Esophagus (tissue), 2 donors: ENCODE measurements around the gene MORF4L1. TPM values are rescaled to one million over a fixed set of nuclear protein-coding genes. Genes with fewer than 3 reads are reported as not detected.
"Not testable (repeated sequence)": the region's sequence is repeated elsewhere in the genome, so short reads cannot be mapped to it uniquely, and the experiment has no call there.

Source experiments
- H3K27ac ChIP-seq, 2 donors: one replicate each; pipeline ENCODE4 v1.5.1; 2013; ENCODE audit warnings: low read depth in 2 of 2, mild to moderate bottlenecking in 2 of 2, inconsistent platforms in 1 of 2, low read length in 1 of 2, moderate library complexity in 1 of 2
- H3K27me3 ChIP-seq, 2 donors: one replicate each; pipeline ENCODE4 v1.6.1; 2013; ENCODE audit warnings: low read length in 2 of 2, control low read depth in 1 of 2, mild to moderate bottlenecking in 1 of 2; ENCODE audit not compliant: insufficient read depth in 2 of 2, control insufficient read depth in 1 of 2
- H3K36me3 ChIP-seq, 2 donors: one replicate each; pipeline ENCODE4 v1.6.1; 2013; ENCODE audit warnings: low read length in 1 of 2; ENCODE audit not compliant: control insufficient read depth in 2 of 2, insufficient read depth in 2 of 2
- H3K4me1 ChIP-seq, 2 donors: one replicate each; pipeline ENCODE4 v1.6.1; 2013; ENCODE audit warnings: low read length in 1 of 2; ENCODE audit not compliant: control insufficient read depth in 2 of 2, insufficient read depth in 2 of 2
- H3K4me3 ChIP-seq, 2 donors: one replicate each; pipeline ENCODE4 v1.5.1; 2013; ENCODE audit warnings: low read length in 2 of 2, mild to moderate bottlenecking in 2 of 2, low read depth in 1 of 2, moderate library complexity in 1 of 2
- H3K9me3 ChIP-seq, 2 donors: one replicate each; pipeline ENCODE4 v1.6.1; 2013; ENCODE audit warnings: mild to moderate bottlenecking in 2 of 2, low read depth in 1 of 2, low read length in 1 of 2, moderate library complexity in 1 of 2; ENCODE audit not compliant: control insufficient read depth in 2 of 2, insufficient read depth in 1 of 2
- WGBS, 2 donors: extraction: QIAGEN DNeasy Blood & Tissue Kit; methylation state at CpG; one replicate each; pipeline ENCODE4 v1.1.7; 2013; 5-methylcytosine and 5-hydroxymethylcytosine counted together
- polyA plus RNA-seq, 2 donors: library from polyadenylated mRNA; stranded (reverse); fragments of 200-250 nt; gene quantifications; one replicate each; pipeline ENCODE4 v1.2.3, GENCODE V29; 2013
- donor health status: healthy with polysubstance abuse.
- donor health status: Bipolar disorder and iron deficiency.

The MORF4L1 gene
- polyA plus RNA-seq, 2 donors = 47.6 to 126 TPM

GRCh38 chr15:78893538-78893937, 20.8 kb downstream of the MORF4L1 start:
- H3K27ac ChIP-seq = no peak overlapping the region
- no peaks in the 10 kb centered on the region for H3K27me3 ChIP-seq
- H3K36me3 ChIP-seq = peaks cover 0 to 8% of the 10 kb centered on the region in 2 donors
- H3K9me3 ChIP-seq = no peaks in the 10 kb centered on the region
- H3K4me1 ChIP-seq = no peaks in the 10 kb centered on the region
- H3K4me3 ChIP-seq = no peak overlapping the region
- 64 to 65% methylated on average over 2 of the region's 2 CpGs for WGBS, 2 donors

GRCh38 chr15:78895471-78895870, 22.8 kb downstream of the MORF4L1 start:
- Histone ChIP-seq H3K4me1 (no peaks in the 10 kb centered on the region), H3K36me3 (peaks cover 0 to 4% of the 10 kb centered on the region in 2 donors), H3K4me3 (no peak overlapping the region), H3K27ac (no peak overlapping the region), H3K9me3 (no peaks in the 10 kb centered on the region), H3K27me3 (no peaks in the 10 kb centered on the region)
- 74 to 78% methylated on average over 3 of the region's 3 CpGs for WGBS, 2 donors

- Histone ChIP-seq H3K27ac (no peak overlapping the region), H3K9me3 (no peaks in the 10 kb centered on the region), H3K4me1 (no peaks in the 10 kb centered on the region), H3K36me3 (peaks cover 0 to 2% of the 10 kb centered on the region in 2 donors), H3K4me3 (no peak overlapping the region), H3K27me3 (no peaks in the 10 kb centered on the region)
- WGBS, 2 donors = 92% methylated on average over 4 of the region's 4 CpGs
Observed at GRCh38 chr15:78898540-78898939, 25.9 kb downstream of the MORF4L1 start.

- 94% methylated on average over 14 of the region's 14 CpGs for WGBS, 2 donors
- not testable (repeated sequence) for H3K36me3 ChIP-seq, H3K4me1 ChIP-seq
Observed at GRCh38 chr15:78900819-78901533, 28.3 kb downstream of the MORF4L1 start.

GRCh38 chr15:78902281-78903032, 29.8 kb downstream of the MORF4L1 start:
- WGBS, 2 donors = 81 to 83% methylated on average over 13 of the region's 13 CpGs
- not testable (repeated sequence) for H3K9me3 ChIP-seq, H3K27ac ChIP-seq

More at GRCh38 chr15:78900819-78901533, 28.3 kb downstream of the MORF4L1 start:
- not testable (repeated sequence) for H3K9me3 ChIP-seq, H3K27me3 ChIP-seq, H3K4me3 ChIP-seq, H3K27ac ChIP-seq

GRCh38 chr15:78904599-78905358, 32.1 kb downstream of the MORF4L1 start:
- Histone ChIP-seq H3K36me3 (peaks cover 6 to 9% of the 10 kb centered on the region in 2 donors), H3K9me3 (no peaks in the 10 kb centered on the region), H3K4me1 (no peaks in the 10 kb centered on the region), H3K27ac (no peak overlapping the region), H3K27me3 (no peaks in the 10 kb centered on the region), H3K4me3 (no peak overlapping the region)
- 84 to 89% methylated on average over 6 of the region's 6 CpGs for WGBS, 2 donors

More at GRCh38 chr15:78902281-78903032, 29.8 kb downstream of the MORF4L1 start:
- H3K36me3 ChIP-seq, H3K4me1 ChIP-seq, H3K4me3 ChIP-seq, H3K27me3 ChIP-seq: not testable (repeated sequence)

GRCh38 chr15:78906316-78906620, 33.6 kb downstream of the MORF4L1 start:
- Histone ChIP-seq H3K36me3 (peaks cover 6 to 9% of the 10 kb centered on the region in 2 donors), H3K27me3 (no peaks in the 10 kb centered on the region), H3K27ac (no peak overlapping the region), H3K9me3 (no peaks in the 10 kb centered on the region), H3K4me1 (no peaks in the 10 kb centered on the region), H3K4me3 (no peak overlapping the region)
- WGBS, 2 donors = 65 to 67% methylated on average over 2 of the region's 2 CpGs

- peaks cover 8 to 9% of the 10 kb centered on the region in 2 donors for H3K36me3 ChIP-seq
- H3K27me3 ChIP-seq = no peaks in the 10 kb centered on the region
- WGBS, 2 donors = 46 to 52% methylated on average over 3 of the region's 3 CpGs
- no peak overlapping the region for H3K27ac ChIP-seq
- no peaks in the 10 kb centered on the region for H3K9me3 ChIP-seq
- H3K4me1 ChIP-seq = no peaks in the 10 kb centered on the region
- H3K4me3 ChIP-seq = no peak overlapping the region
Observed at GRCh38 chr15:78907577-78907976, 34.9 kb downstream of the MORF4L1 start.

- Histone ChIP-seq H3K36me3 (peaks cover 9 to 12% of the 10 kb centered on the region in 2 donors), H3K27me3 (no peaks in the 10 kb centered on the region), H3K27ac (no peak overlapping the region), H3K4me3 (no peak overlapping the region), H3K9me3 (no peaks in the 10 kb centered on the region), H3K4me1 (no peaks in the 10 kb centered on the region)
- 59 to 65% methylated on average over 3 of the region's 3 CpGs for WGBS, 2 donors
Observed at GRCh38 chr15:78909160-78909695, 36.5 kb downstream of the MORF4L1 start.
